Pons (tissue), 1 donor: ENCODE results near the gene LUC7L.
A peak's percentile ranks its signal among the peaks of the same experiment; 100 is the strongest.
"Not testable (repeated sequence)": the region's sequence is repeated elsewhere in the genome, so short reads cannot be mapped to it uniquely, and the experiment has no call there.

ENCODE experiments used
- DNase-seq: peaks from one replicate; pipeline ENCODE4 v3.0.0-alpha.2; 2016; ENCODE audit warnings: low spot score

Gene LUC7L

DNA sequence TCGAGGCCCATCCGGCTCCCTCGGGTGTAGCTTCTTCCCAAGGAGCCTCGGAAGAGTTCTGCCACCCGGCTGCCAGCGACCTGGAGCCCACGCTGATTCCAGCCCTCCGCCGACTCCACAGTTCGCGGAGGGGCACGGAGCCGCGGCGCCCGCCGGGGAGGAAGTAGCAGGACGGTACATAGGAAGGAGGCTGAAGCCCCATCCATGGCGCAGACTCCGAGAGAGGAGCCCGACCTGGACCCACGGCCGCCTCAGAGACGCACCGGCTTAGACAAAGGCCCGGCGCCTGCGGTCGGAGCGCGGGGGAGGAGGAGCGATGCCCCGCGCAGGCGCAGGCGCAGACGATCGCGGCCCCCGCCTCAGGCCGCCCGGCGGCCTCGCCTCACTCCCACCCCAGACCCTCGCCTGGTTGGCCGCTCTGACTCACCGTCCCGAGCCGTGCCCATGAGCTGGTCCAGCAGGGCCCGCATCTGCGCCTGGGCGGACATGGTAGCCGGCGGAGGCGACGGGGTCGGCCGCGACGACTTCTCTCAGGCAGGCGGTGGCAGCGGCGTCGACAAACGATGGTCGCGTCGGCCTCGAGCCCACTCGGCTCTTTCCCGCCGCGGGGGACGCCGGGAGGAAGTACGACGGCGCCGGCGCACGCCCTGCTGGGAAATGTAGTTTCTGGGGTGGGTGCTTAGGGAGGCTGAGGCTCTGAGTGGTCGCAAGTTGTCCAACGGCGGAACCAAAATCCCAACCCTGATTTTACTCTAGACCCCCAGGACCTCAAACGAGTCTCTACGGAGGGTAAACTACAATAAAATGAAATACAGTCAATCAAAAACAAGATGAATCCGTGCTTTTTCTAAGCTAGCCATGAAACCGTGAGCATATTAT is at the start of gene LUC7L:
LUC7L (minus strand) TSS at position 598 of the 879 bp plus-strand sequence; CDS start at position 488, 110 bp downstream.
- DNase-seq: peak; percentile 86

GRCh38 chr16:278863-279366 is 49.7 kb upstream of the LUC7L start:
- peak; percentile 14 for DNase-seq

GRCh38 chr16:276426-277077 is 47.3 kb upstream of the LUC7L start:
- no peak for DNase-seq

- no peak for DNase-seq
These were observed 46.6 kb upstream of the LUC7L start, which contains the start of gene RGS11 for GRCh38 chr16:275786-276232. TSS of gene RGS11 (minus strand) at chr16:275944. CDS start at chr16:275911, 33 bp downstream.

DNA sequence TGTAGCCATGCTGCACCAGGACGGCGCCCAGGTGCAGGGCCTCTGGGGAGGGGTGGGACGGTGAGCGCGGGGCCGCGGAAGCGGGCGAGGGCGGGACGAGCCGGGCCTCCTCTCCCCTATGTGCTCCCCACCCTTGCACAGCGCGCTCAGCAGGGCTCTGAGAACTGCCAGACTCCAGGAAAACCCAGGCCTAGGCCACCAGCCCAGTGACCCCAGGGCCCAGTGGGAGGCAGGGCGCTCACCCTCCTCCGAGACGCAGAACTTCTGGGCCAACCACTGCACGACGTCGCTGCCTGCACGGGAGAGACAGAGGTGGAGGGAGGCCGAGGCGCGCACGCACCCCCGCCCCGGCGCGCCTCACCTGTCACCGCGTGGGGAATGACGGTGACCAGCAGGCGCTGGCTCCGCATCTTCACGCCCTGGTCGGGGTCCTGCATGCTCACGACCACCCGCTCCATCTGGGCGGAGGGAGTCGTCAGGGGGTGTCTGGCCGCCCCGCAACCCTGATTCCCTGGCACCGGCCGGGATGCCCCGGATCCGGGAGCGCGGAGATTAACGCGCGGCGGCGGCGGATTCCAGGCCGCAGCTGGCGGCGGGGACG is 45.9 kb upstream of the LUC7L start:
- DNase-seq: no peak

- no peak for DNase-seq
These were observed 44.5 kb upstream of the LUC7L start for GRCh38 chr16:273547-274421.

- no peak for DNase-seq
These were observed 43.6 kb upstream of the LUC7L start for GRCh38 chr16:272633-273546.

DNA sequence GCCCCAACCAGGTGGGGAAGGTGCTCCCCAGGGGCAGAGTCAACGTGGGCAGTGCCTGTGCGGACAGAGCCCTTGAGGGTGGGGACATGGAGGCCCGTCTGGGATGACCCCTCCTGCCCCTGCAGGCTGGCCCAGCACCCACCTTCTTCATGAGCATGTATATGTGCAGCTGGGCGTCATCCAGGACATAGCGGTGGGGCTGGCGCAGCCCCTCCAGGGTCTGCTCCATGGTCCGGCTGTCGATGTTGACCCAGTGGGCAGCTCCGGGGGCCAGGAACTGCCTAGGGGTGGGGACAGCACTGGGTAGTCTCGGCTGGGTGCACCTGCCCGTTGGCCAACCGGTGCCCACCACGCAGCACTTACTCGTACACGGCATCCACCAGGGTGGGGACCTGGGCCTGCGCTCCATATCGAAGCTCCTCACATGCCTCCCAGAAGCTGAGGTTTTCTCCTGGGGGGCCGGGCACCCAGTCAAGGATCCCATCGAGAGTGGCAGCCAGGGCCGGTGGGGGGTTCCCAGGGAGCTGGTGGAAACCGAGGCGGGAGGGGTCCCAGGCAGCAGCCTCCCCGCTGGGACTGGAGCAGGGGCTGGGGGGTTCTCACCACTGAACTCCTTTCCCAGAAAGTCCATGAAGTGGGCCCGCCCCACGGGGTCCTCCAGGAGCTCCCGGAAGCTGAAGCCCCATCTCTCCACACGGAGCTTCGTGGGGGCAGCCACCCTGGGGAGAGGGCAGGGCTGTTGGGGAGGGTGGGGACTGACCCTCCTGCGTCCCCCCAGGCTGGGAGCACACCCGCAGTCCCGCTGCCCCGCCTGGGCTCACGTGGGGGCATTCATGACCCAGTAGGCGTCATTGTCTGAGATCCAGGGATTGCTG is 41.4 kb upstream of the LUC7L start:
- no peak for DNase-seq

DNA sequence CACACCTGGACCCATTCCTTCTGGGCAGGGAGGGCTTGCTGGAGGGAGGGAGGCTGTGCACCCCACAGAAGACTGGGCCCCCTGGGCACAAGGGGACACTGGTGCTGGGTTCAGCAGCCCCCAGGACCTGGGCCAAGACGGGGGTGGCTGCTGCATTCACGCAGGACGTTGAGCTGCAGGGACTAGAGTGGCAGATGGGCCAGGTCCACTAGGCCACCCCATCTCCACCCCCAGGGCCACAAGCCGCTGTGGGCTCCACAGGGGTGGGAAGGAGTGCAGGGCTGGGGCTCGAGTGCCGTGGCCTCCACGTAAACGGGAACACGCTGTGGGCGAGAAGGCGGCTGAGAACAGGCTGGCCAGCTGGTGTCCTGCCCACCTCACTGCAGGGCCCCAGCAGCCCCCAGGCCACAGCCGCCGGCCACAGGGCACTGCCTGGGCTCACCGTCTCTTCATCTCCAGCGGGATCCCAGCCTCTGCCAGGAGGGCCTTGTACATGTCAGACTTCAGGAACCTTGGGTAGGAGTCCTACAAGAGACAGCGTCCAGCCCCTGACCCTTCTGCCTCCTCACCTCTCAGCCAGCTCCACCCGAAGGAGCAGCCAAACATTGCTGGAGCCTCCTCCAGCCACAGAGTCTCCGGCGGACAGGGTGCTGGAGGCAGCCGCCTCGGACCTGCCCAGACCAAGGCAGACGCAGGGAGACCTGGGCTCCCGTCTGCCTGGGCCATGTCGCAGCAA is 40.0 kb upstream of the LUC7L start:
- DNase-seq: no peak

- DNase-seq: no peak
These were observed 39.1 kb upstream of the LUC7L start for GRCh38 chr16:268141-269053.

DNA sequence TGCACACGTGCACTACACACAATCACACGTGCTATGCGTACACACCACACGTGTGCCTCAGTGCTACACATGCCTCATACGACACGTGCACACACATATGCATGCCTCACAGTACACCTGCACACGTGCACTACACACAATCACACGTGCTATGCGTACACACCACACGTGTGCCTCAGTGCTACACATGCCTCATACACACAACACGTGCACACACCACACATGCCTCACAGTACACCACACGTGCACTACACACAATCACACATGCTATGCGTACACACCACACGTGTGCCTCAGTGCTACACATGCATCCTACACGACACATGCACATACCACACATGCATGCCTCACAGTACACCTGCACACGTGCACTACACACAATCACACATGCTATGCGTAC is 38.3 kb upstream of the LUC7L start:
- DNase-seq: not testable (repeated sequence)

DNA sequence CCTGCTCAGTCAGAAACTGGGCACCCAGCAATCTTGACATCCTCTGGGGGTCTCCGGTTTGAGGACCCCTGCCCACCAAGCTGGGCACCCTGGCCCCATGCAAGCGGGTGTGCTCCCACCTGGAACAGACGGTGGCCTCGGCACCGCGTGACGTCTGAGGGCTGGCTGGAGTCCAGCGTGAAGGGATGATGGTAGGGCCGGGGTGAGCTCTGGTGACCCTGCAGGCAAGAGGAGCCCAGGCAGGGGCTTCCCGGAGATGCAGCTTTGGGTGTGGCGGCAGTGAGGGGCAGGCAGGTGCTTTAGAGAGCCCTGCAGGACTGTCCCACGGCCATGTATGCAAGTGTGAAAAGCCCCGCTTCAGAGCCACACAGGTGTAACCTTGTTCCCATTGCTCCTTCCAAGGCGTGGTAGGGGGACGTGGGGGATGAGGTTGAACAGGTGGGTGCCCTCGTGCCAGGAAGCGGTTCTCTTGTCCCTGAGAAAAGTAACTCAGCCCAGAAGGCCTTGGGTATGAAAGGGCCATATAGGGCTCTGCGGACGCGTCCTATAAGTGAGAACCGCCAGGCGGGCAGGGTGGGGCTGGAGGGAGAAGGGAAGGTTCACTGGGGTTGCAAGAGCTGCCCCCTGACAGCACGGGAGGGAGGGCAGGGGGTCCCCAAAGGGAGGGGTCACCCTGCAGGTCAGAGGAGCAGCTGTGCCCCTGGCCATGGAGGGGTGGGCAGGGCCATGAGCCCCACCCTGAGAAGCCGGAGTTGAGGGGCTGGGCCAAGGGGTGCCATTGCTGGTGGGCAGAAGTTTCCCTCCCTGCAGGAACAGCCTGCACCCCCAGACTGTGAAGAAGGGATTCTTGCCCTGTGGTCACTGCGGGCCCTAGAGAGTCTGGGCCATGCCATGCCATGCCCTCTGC is 37.3 kb upstream of the LUC7L start:
- DNase-seq: no peak

- no peak for DNase-seq
These were observed 36.5 kb upstream of the LUC7L start for GRCh38 chr16:265711-266110.

GRCh38 chr16:265002-265529 is 35.8 kb upstream of the LUC7L start:
- no peak for DNase-seq

DNA sequence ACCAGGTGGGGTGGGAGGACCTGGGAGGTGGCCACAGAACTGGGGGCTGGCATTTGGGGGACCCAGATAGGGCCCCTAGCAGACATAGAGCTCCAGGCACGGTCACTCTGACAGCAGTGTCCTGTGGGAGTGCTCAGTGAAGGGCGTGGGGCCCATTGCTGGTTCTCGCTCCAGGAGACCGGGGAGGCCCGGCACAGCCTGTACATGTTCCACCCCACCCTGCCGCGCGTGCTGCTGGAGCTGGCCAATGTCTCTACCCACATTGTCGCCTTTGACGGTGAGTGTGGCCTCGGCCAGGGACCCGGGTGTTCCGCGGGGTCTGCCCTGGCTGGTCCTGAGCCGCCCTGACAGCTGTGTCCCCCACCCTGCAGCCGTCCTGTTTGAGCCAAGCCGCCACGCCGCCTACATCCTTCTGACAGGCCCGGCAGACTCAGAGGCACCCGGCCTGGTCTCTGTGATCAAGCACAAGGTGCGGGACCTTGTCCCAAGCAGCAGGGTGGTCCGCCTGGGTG is 35.2 kb upstream of the LUC7L start:
- no peak for DNase-seq

DNA sequence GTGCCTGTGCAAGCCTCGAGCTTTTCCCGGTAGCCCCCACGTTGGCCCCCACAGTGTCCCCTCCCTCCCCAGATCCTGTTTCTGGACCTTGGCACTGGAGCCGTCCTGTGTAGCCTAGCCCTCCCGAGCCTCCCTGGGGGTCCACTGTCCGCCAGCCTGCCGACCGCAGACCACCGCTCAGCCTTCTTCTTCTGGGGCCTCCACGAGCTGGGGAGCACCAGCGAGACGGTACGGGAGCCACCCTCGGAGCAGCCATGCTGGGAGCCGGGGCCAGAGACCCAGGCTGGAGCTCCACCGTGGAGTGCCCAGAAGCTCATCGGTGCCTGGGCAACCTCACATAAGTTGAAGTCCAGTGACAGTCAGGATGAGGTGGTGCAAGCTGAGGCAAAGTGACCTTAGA is 34.7 kb upstream of the LUC7L start:
- DNase-seq: no peak
